CD4-positive, CD25-positive, alpha-beta regulatory T cell (primary cell): ENCODE results near the gene SACM1L. TPM values are rescaled to one million over a fixed set of nuclear protein-coding genes. Genes with fewer than 3 reads are reported as not detected.

Experiments used
- ATAC-seq, 2 donors: fragments of 150-1000 bp; cut with Tn5 transposase; one replicate each; pipeline ENCODE4 v1.10.0; 2021; ENCODE audit warnings: low read depth in 2 of 2, moderate number of reproducible peaks in 2 of 2, moderate library complexity in 1 of 2
- DNase-seq, 3 donors: peaks; one replicate each; pipeline versions ENCODE4 v3.0.0 to v3.0.0-alpha.2; 2012 to 2022; ENCODE audit warnings: mixed read lengths in 1 of 3
- H3K27ac ChIP-seq: one replicate; pipeline ENCODE4 v1.7.0; 2013; ENCODE audit warnings: mild to moderate bottlenecking, low read length; ENCODE audit not compliant: insufficient read depth, poor library complexity, severe bottlenecking
- H3K27me3 ChIP-seq: one replicate; pipeline ENCODE4 v1.7.0; 2013; ENCODE audit warnings: low read length; ENCODE audit not compliant: control insufficient read depth, insufficient read depth
- H3K36me3 ChIP-seq: one replicate; pipeline ENCODE4 v1.7.0; 2013; ENCODE audit warnings: mild to moderate bottlenecking, low read length, moderate library complexity; ENCODE audit not compliant: control insufficient read depth, insufficient read depth
- H3K4me1 ChIP-seq: 2 replicates; pipeline ENCODE4 v1.7.0; 2013; ENCODE audit warnings: mild to moderate bottlenecking, low read length; ENCODE audit not compliant: insufficient read depth, control insufficient read depth, poor library complexity, severe bottlenecking
- H3K4me3 ChIP-seq: one replicate; pipeline ENCODE4 v1.7.0; 2013; ENCODE audit warnings: low read depth, mild to moderate bottlenecking, low read length, moderate library complexity
- H3K9me3 ChIP-seq, 2 experiments: 1 replicate in 1 of 2; 2 replicates in 1 of 2; pipeline ENCODE4 v1.7.0; 2013; ENCODE audit warnings: low read length in 2 of 2, mild to moderate bottlenecking in 1 of 2, moderate library complexity in 1 of 2; ENCODE audit not compliant: control insufficient read depth in 2 of 2
- H3K27ac Mint-ChIP-seq, 3 donors: one replicate each; pipeline ENCODE4 v1.8.0; 2020 to 2022; ENCODE audit warnings: mild to moderate bottlenecking in 3 of 3, mixed read lengths in 3 of 3, moderate library complexity in 2 of 3
- H3K27me3 Mint-ChIP-seq: one replicate; pipeline ENCODE4 v1.8.0; 2022; ENCODE audit warnings: mild to moderate bottlenecking, mixed read lengths
- H3K36me3 Mint-ChIP-seq: one replicate; pipeline ENCODE4 v1.8.0; 2020; ENCODE audit warnings: mixed read lengths
- H3K4me1 Mint-ChIP-seq, 4 donors: one replicate each; pipeline ENCODE4 v1.8.0; 2020 to 2022; ENCODE audit warnings: mixed read lengths in 4 of 4, mild to moderate bottlenecking in 1 of 4
- H3K4me3 Mint-ChIP-seq, 4 donors: one replicate each; pipeline ENCODE4 v1.8.0; 2020 to 2022; ENCODE audit warnings: mild to moderate bottlenecking in 4 of 4, mixed read lengths in 4 of 4, moderate library complexity in 3 of 4
- H3K9me3 Mint-ChIP-seq, 7 donors: one replicate each; pipeline ENCODE4 v1.8.0; 2020 to 2022; ENCODE audit warnings: mixed read lengths in 7 of 7, mild to moderate bottlenecking in 3 of 7, moderate library complexity in 2 of 7
- polyA plus RNA-seq, 4 donors: library from polyadenylated mRNA; unstranded; fragments of 300-500 nt; fragmentation: Illumina TruSeq; gene quantifications; one replicate each; pipeline ENCODE4 v1.2.3, GENCODE V29; 2021
- total RNA-seq: library from RNA; stranded (reverse); gene quantifications from one replicate; pipeline ENCODE4 v1.2.3, GENCODE V29; 2022

SACM1L gene
- total and polyA plus RNA-seq, 5 donors from 2014 or later = 13.4 to 70.0 (median 19.4) TPM

- Histone ChIP-seq H3K4me3 (no peak overlapping the region), H3K27ac (no peak overlapping the region), H3K36me3 (no peaks in the 10 kb centered on the region), H3K4me1 (no peaks in the 10 kb centered on the region), H3K27me3 (no peaks in the 10 kb centered on the region), H3K9me3 (no peaks in the 10 kb centered on the region)
- H3K4me1 Mint-ChIP-seq = peaks cover 0 to 4% (median 0%) of the 10 kb centered on the region in 4 donors
- H3K4me3 Mint-ChIP-seq = no peak overlapping the region
- peaks cover 4% of the 10 kb centered on the region for H3K36me3 Mint-ChIP-seq
- DNase-seq (no peak), ATAC-seq (no peak)
- H3K27me3 Mint-ChIP-seq = peaks cover 46% of the 10 kb centered on the region
- H3K9me3 Mint-ChIP-seq = peaks cover 0 to 5% (median 0%) of the 10 kb centered on the region in 7 donors
- no peak overlapping the region for H3K27ac Mint-ChIP-seq
Measured at GRCh38 chr3:45765958-45766357, 76.8 kb downstream of the SACM1L start.

- Histone ChIP-seq H3K27me3 (no peaks in the 10 kb centered on the region), H3K4me1 (no peaks in the 10 kb centered on the region), H3K9me3 (no peaks in the 10 kb centered on the region), H3K27ac (no peak overlapping the region), H3K36me3 (no peaks in the 10 kb centered on the region), H3K4me3 (no peak overlapping the region)
- no peak for DNase-seq
- Mint-ChIP-seq H3K9me3 (peaks cover 0 to 5% (median 0%) of the 10 kb centered on the region in 7 donors), H3K4me3 (no peak overlapping the region), H3K27ac (no peak overlapping the region), H3K27me3 (peaks cover 49% of the 10 kb centered on the region), H3K4me1 (peaks cover 0 to 12% (median 2%) of the 10 kb centered on the region in 4 donors), H3K36me3 (no peaks in the 10 kb centered on the region)
- no peak for ATAC-seq
Measured at GRCh38 chr3:45771166-45771775, 82.1 kb downstream of the SACM1L start.

GRCh38 chr3:45771831-45772230 lies 82.6 kb downstream of the SACM1L start:
- Mint-ChIP-seq H3K4me3 (no peak overlapping the region), H3K27me3 (peaks cover 43% of the 10 kb centered on the region), H3K4me1 (peaks cover 0 to 12% (median 2%) of the 10 kb centered on the region in 4 donors), H3K9me3 (peaks cover 0 to 5% (median 0%) of the 10 kb centered on the region in 7 donors), H3K36me3 (no peaks in the 10 kb centered on the region), H3K27ac (peak overlapping the region in 1 of 3 donors; percentile 89)
- H3K9me3 ChIP-seq = no peaks in the 10 kb centered on the region
- no peaks in the 10 kb centered on the region for H3K36me3 ChIP-seq
- no peak for DNase-seq
- H3K4me3 ChIP-seq = no peak overlapping the region
- no peak for ATAC-seq
- H3K27me3 ChIP-seq = no peaks in the 10 kb centered on the region
- no peak overlapping the region for H3K27ac ChIP-seq
- no peaks in the 10 kb centered on the region for H3K4me1 ChIP-seq

- Mint-ChIP-seq H3K4me3 (no peak overlapping the region), H3K9me3 (peaks cover 0 to under 1% (median 0%) of the 10 kb centered on the region in 7 donors), H3K4me1 (peaks cover 0 to 12% (median 2%) of the 10 kb centered on the region in 4 donors), H3K27me3 (peaks cover 40% of the 10 kb centered on the region), H3K27ac (peak overlapping the region in 2 of 3 donors; percentile 2 to 64), H3K36me3 (no peaks in the 10 kb centered on the region)
- no peaks in the 10 kb centered on the region for H3K36me3 ChIP-seq
- DNase-seq = peak in 1 of 3 donors; percentile 44
- H3K27me3 ChIP-seq = no peaks in the 10 kb centered on the region
- peak in 1 of 2 donors; percentile 30 for ATAC-seq
- H3K9me3 ChIP-seq = no peaks in the 10 kb centered on the region
- H3K4me1 ChIP-seq = no peaks in the 10 kb centered on the region
- no peak overlapping the region for H3K4me3 ChIP-seq
- no peak overlapping the region for H3K27ac ChIP-seq
Measured at GRCh38 chr3:45772341-45773035, 83.3 kb downstream of the SACM1L start.

- H3K9me3 ChIP-seq = no peaks in the 10 kb centered on the region
- H3K4me1 Mint-ChIP-seq = peaks cover 0 to 12% (median 2%) of the 10 kb centered on the region in 4 donors
- H3K27me3 Mint-ChIP-seq = peaks cover 34% of the 10 kb centered on the region
- H3K36me3 ChIP-seq = no peaks in the 10 kb centered on the region
- H3K27ac Mint-ChIP-seq = peak overlapping the region in 1 of 3 donors; percentile 64
- no peak overlapping the region for H3K27ac ChIP-seq
- no peaks in the 10 kb centered on the region for H3K9me3 Mint-ChIP-seq
- no peaks in the 10 kb centered on the region for H3K27me3 ChIP-seq
- no peak overlapping the region for H3K4me3 ChIP-seq
- no peaks in the 10 kb centered on the region for H3K4me1 ChIP-seq
- H3K4me3 Mint-ChIP-seq = no peak overlapping the region
- DNase-seq (no peak), ATAC-seq (no peak)
- H3K36me3 Mint-ChIP-seq = no peaks in the 10 kb centered on the region
Measured at GRCh38 chr3:45773072-45773471, 83.9 kb downstream of the SACM1L start.

GRCh38 chr3:45773714-45774449 lies 84.7 kb downstream of the SACM1L start:
- peaks cover 26% of the 10 kb centered on the region for H3K27me3 Mint-ChIP-seq
- H3K9me3 Mint-ChIP-seq = no peaks in the 10 kb centered on the region
- Histone ChIP-seq H3K4me3 (no peak overlapping the region), H3K4me1 (no peaks in the 10 kb centered on the region), H3K36me3 (no peaks in the 10 kb centered on the region), H3K27ac (no peak overlapping the region), H3K9me3 (no peaks in the 10 kb centered on the region), H3K27me3 (no peaks in the 10 kb centered on the region)
- H3K36me3 Mint-ChIP-seq = no peaks in the 10 kb centered on the region
- peaks cover 0 to 12% (median 2%) of the 10 kb centered on the region in 4 donors for H3K4me1 Mint-ChIP-seq
- no peak overlapping the region for H3K4me3 Mint-ChIP-seq
- no peak overlapping the region for H3K27ac Mint-ChIP-seq
- ATAC-seq = no peak
- DNase-seq = no peak

GRCh38 chr3:45774581-45775521 lies 85.7 kb downstream of the SACM1L start:
- H3K27me3 ChIP-seq = peaks cover 2% of the 10 kb centered on the region
- H3K4me3 ChIP-seq = no peak overlapping the region
- H3K4me1 ChIP-seq = no peaks in the 10 kb centered on the region
- Mint-ChIP-seq H3K27me3 (peaks cover 17% of the 10 kb centered on the region), H3K9me3 (no peaks in the 10 kb centered on the region), H3K27ac (peak overlapping the region in 1 of 3 donors; percentile 82), H3K36me3 (no peaks in the 10 kb centered on the region), H3K4me3 (no peak overlapping the region), H3K4me1 (peaks cover 0 to 12% (median 2%) of the 10 kb centered on the region in 4 donors)
- no peak overlapping the region for H3K27ac ChIP-seq
- no peaks in the 10 kb centered on the region for H3K9me3 ChIP-seq
- DNase-seq = no peak
- no peaks in the 10 kb centered on the region for H3K36me3 ChIP-seq
- ATAC-seq = no peak
